HG03565 (cell line): ENCODE results near the gene ADRM1.

Experiments used
- ATAC-seq: cut with Tn5 transposase; IDR thresholded peaks from one replicate; pipeline ENCODE4 v1.9.1; 2021; ENCODE audit warnings: mild to moderate bottlenecking, moderate library complexity; ENCODE audit not compliant: unreplicated experiment

Gene ADRM1

GRCh38 chr20:62302341-62303061 lies at the start of gene ADRM1:
Gene ADRM1 (plus strand): TSS chr20:62302997. CDS start chr20:62303569, 572 bp downstream.
- ATAC-seq, result peak; percentile 81

DNA sequence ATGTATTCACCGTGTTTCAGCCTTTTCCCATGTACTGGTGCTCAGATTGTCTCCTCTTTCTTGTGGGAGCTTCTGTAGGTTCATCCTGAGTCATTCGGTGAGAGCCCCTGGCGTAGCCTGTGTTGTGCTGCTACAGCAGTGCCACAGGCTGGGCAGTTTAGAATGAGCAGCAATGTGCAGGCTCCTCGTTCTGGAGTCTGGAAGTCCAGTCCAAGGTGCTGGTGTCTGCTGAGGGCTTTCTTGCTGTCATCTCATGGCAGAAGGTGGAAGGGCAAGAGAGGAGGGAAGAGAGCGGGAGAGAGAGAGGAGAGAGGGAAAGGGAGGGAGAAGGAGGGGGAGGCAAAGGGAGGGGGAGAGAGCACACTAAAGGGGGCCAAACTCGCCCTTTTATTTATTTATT lies 49.4 kb upstream of the ADRM1 start:
- ATAC-seq, result no peak

GRCh38 chr20:62254021-62254724 lies 48.6 kb upstream of the ADRM1 start:
- no peak for ATAC-seq

GRCh38 chr20:62255976-62256375 lies 46.8 kb upstream of the ADRM1 start:
- no peak for ATAC-seq

DNA sequence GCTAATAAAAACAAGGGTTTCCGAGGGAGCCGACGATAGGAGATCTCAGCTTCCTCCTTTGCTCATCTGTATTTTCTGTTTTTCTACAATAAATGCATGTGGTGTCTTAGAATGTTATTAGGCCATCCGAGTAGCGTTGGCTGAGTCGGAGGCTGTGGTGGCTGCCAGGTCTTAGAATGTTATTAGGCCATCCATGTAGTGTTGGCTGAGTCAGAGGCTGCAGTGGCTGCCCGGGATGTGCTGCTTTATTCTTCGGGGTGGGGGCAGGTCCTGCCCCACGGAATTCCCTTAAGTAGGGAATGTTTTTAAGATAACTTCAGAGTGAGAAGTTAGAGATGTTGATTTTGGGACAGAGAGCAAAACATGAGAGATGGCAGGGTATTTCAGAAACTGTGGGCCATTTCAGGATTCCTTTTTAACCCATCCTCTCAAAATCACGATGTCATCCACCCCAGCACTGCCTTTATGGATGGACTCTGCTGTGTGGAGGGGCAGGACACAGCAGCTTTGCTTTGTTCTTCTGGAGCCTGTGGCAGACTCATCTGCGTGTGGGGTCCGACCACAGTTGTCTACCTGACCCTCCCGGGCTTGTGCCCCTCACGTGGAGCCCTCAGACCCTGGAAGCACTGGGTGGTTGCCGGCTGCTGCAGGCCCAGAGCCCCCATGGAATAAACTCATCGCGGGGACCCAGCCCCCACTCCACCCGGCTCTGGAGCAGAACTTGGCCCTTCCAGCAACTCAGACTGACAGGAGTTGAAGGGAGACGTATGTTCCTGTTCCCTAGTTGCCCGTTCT lies 44.1 kb upstream of the ADRM1 start:
- ATAC-seq, result no peak

GRCh38 chr20:62259294-62259565 lies 43.6 kb upstream of the ADRM1 start:
- ATAC-seq, result no peak

DNA sequence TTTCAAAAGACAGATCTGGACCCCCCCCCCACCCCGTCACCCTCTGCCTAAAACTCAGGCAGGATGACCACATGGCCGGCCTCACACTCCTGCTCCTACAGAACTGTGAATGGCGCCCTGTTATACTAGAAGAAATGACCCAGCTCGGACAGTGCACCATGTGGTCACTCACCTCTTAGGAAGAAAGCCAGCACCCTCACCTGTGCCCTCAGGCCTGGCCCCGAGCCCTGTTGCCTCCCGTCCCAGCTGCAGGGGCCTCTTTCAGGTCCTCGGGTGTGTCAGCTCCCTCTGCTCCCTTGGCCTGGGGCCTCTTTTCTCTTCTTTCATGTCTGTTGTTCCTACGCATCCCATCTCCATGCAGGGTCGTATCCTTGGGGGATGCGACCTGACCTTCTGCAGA lies 40.7 kb upstream of the ADRM1 start:
- ATAC-seq, result no peak

- ATAC-seq, result no peak
Measured at GRCh38 chr20:62263396-62263795, 39.4 kb upstream of the ADRM1 start.

GRCh38 chr20:62265365-62265764 lies 37.4 kb upstream of the ADRM1 start:
- ATAC-seq, result no peak

DNA sequence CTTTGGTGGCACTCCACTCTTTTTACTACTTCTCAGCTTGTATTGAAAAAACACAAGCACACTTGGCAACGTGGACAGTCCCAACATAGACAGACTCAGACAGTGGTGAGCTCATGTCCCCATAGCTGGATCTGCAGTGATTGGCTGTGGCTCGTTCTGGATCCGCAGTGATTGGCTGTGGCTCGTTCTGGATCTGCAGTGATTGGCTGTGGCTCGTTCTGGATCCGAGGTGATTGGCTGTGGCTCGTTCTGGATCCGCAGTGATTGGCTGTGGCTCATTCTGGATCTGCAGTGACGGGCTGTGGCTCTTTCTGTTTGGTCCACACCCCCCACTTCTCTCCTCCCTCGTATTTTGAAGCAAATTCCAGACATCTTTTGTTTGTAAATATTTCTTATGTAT lies 36.5 kb upstream of the ADRM1 start:
- ATAC-seq, result no peak

- ATAC-seq, result no peak
Measured at GRCh38 chr20:62266851-62267250, 35.9 kb upstream of the ADRM1 start.

- no peak for ATAC-seq
Measured at GRCh38 chr20:62267543-62267942, 35.3 kb upstream of the ADRM1 start.

DNA sequence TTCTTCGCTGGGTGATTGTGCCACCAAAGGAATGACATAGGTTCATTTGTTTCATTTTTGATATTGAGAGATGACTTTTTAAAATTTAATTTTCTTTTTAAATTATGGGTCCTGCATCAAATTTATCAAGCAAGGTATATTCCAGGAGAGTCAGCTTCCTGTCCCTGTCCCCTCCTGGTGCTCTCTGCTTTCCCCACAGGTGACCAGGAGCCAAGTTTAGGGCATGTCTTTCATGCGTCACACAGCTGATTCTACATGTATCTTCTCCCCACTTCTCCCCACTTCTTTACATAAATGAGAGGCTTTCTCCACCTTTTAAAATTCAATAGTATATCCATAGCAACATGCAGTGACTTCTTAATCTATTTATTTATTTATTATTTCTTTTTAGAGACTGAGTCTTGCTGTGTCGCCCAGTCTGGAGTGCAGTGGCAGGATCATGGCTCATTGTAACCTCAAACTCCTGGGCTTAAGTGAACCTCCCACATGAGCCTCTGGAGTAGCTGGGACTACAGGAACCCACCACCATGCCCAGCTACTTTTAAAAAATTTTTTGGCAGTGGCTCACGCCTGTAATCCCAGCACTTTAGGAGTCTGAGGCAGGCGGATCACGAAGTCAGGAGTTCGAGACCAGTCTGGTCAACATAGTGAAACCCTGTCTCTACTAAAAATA lies 34.4 kb upstream of the ADRM1 start:
- no peak for ATAC-seq

- ATAC-seq, result no peak
Measured at GRCh38 chr20:62269378-62269777, 33.4 kb upstream of the ADRM1 start.

DNA sequence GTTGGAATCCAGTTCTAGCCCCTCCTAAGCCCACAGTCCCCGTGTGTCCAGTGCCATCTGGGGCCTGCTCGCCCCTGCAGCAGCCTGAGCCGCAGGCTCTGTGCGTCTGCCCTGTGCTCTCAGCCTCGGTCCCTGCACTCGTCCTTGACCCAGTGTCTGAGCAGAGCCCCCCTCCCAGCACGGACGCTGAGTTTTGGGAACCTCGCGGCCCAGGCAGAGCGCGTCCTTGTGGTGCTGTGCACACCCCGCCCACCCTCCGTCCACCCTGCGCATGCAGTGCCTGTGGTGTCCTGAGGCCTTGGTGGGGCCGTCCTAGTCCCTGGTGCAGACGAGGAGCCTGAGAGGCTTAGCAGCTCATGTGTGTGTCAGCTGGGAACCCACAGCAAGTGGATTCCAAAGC lies 32.9 kb upstream of the ADRM1 start:
- ATAC-seq, result no peak

GRCh38 chr20:62272200-62272599 lies 30.6 kb upstream of the ADRM1 start:
- no peak for ATAC-seq

DNA sequence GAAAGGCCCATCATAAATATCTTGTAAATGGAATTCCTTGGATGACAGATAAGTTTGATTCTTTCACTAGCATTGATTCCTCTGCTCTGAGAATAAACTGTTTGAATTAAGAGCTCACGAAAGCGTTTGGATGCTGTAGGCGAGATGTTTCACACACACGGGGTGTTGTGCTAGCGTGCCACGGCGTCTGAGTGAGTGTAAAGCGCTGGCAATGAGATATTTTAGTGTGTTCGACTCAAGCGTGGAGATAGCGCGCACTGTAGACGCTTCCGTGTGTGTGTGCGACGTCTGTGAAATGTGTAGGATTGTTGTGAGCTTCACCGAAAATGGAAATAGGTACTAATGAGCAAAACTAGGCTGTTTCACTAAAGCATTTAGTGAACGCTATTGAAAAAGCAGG lies 29.4 kb upstream of the ADRM1 start:
- ATAC-seq, result no peak

DNA sequence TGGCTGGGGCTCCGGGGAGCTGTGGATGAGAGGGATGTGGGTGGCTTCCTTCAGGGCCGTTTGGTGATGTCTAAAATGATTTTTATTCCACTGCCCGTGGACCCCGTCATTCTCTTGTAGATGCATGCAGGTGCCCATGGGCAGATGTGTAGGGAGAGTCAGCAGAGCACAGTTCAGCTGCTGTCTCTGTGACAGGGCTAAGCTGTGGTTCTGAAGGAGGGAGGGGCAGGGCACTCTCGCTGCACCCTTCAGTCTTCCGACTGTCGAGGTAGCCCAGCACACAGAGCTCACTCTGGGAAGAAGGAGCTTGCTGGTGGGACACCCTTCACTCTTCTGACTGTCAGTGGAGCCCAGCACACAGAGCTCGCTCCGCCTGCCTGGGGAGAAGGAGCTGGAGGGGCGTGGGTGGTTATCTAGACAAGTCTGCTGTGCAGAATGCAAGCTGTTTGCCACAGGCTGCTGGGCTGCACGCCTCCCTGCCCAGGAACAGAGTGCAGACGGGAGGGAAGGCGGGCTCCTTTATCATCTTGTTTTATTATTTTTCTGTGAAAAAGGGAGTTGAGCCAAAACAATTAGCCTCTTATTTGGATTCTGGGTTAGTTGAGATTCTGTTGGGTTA lies 28.4 kb upstream of the ADRM1 start:
- ATAC-seq, result no peak

- ATAC-seq, result no peak
Measured at GRCh38 chr20:62275219-62275618, 27.6 kb upstream of the ADRM1 start.

GRCh38 chr20:62276439-62276838 lies 26.4 kb upstream of the ADRM1 start:
- ATAC-seq, result no peak

- no peak for ATAC-seq
Measured at GRCh38 chr20:62277253-62277652, 25.5 kb upstream of the ADRM1 start.
